ENCODE measurements around the gene BIRC5. TPM values are rescaled to one million over a fixed set of nuclear protein-coding genes. Genes with fewer than 3 reads are reported as not detected.

The BIRC5 gene
- total RNA-seq, 1 donor from 2014 or later: 61.7 TPM

- no peak for DNase-seq (ENCODE audit: low read depth, low spot score)
These were observed 41.1 kb downstream of the BIRC5 start for GRCh38 chr17:78255029-78255656.

GRCh38 chr17:78255953-78256706 lies 42.1 kb downstream of the BIRC5 start:
- DNase-seq (ENCODE audit: low read depth, low spot score): no peak

GRCh38 chr17:78256707-78257591 lies 42.9 kb downstream of the BIRC5 start:
- DNase-seq (ENCODE audit: low read depth, low spot score): no peak

- no peak for DNase-seq (ENCODE audit: low read depth, low spot score)
These were observed 43.8 kb downstream of the BIRC5 start for GRCh38 chr17:78257810-78258322.

- peak; percentile 22 for DNase-seq (ENCODE audit: low read depth, low spot score)
These were observed 44.5 kb downstream of the BIRC5 start for GRCh38 chr17:78258323-78259191.

GRCh38 chr17:78259192-78259554 lies 45.1 kb downstream of the BIRC5 start:
- DNase-seq (ENCODE audit: low read depth, low spot score): no peak

- no peak for DNase-seq (ENCODE audit: low read depth, low spot score)
These were observed 49.1 kb downstream of the BIRC5 start for GRCh38 chr17:78263063-78263735.

- no peak for DNase-seq (ENCODE audit: low read depth, low spot score)
These were observed 49.8 kb downstream of the BIRC5 start for GRCh38 chr17:78263736-78264340.

GRCh38 chr17:78264590-78264989 lies 50.5 kb downstream of the BIRC5 start:
- no peak for DNase-seq (ENCODE audit: low read depth, low spot score)

- DNase-seq (ENCODE audit: low read depth, low spot score): no peak
These were observed 51.1 kb downstream of the BIRC5 start for GRCh38 chr17:78265121-78265520.

GRCh38 chr17:78266231-78266631 lies 52.2 kb downstream of the BIRC5 start:
- DNase-seq (ENCODE audit: low read depth, low spot score): no peak

GRCh38 chr17:78266771-78267170 lies 52.7 kb downstream of the BIRC5 start:
- DNase-seq (ENCODE audit: low read depth, low spot score): no peak

- DNase-seq (ENCODE audit: low read depth, low spot score): no peak
These were observed 53.4 kb downstream of the BIRC5 start for GRCh38 chr17:78267253-78268073.

GRCh38 chr17:78268191-78268874 lies 54.3 kb downstream of the BIRC5 start:
- no peak for DNase-seq (ENCODE audit: low read depth, low spot score)

GRCh38 chr17:78268951-78269905 lies 55.2 kb downstream of the BIRC5 start:
- no peak for DNase-seq (ENCODE audit: low read depth, low spot score)

- DNase-seq (ENCODE audit: low read depth, low spot score): no peak
These were observed 55.9 kb downstream of the BIRC5 start for GRCh38 chr17:78269955-78270381.
